ENCODE measurements around the gene TDG.
"Not testable (repeated sequence)": the region's sequence is repeated elsewhere in the genome, so short reads cannot be mapped to it uniquely, and the experiment has no call there.

The TDG gene

DNA sequence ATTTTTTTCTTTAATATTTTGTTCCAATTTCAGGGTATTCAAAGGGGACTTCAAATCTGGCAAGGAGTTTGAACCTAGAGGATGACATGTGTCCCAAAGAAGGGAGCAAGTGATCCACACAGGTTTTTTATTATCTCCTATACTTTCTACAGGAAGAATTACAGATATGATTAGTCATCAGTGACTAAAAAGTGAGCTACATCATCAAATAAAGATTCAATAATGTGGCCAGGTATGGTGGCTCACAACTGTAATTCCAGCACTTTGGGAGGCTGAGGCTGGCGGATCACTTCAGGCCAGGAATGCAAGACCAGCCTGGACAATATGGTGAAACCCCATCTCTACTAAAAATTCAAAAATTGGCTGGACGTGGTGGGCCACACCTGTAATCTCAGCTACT is 60.1 kb downstream of the TDG start:
- DNase-seq = no peak

DNA sequence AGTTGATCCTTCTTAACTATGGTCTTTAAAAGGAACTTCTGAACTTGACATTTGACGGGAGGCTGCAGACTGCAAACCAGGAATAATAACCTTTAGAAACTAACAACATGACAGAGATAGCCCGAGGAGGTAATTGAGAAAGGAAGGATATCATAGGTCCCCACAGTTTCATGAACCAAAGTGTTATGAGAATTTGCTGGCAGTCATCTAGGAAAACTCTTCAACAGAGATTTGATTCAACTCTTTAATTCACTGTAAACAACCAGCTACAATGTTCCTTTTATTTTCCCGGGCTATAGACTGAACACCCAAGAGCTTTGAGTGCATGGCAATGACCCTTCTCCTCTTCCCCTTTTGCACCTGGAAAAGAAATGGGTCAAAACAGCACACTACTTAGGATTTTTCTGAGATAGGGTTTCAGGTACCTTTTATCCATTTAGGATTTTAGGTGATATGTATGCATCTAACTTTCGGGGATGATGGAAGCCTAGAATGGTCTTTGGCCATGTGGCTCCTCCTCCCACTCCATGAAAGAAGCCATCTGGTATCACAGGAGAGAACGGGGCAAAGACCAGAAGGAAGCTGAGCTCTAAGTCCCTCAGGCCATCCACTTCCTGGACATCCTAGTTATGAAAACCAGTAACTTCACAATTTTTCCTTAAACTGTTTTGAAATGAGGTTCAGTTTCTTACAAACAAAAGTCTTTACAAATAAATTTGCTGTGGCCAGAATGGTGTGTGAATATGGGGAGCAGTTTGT is 61.3 kb downstream of the TDG start:
- DNase-seq = no peak

DNA sequence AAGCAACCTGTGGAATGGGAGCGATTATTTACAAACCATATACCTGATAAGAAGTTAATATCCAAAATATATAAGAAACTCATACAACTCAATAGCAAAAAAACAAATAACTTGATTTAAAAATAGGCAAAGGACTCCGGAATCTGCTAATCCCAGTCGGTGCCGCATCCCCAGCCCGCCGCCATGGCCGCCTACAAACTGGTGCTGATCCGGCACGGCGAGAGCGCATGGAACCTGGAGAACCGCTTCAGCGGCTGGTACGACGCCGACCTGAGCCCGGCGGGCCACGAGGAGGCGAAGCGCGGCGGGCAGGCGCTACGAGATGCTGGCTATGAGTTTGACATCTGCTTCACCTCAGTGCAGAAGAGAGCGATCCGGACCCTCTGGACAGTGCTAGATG is 64.9 kb downstream of the TDG start:
- DNase-seq = not testable (repeated sequence)

DNA sequence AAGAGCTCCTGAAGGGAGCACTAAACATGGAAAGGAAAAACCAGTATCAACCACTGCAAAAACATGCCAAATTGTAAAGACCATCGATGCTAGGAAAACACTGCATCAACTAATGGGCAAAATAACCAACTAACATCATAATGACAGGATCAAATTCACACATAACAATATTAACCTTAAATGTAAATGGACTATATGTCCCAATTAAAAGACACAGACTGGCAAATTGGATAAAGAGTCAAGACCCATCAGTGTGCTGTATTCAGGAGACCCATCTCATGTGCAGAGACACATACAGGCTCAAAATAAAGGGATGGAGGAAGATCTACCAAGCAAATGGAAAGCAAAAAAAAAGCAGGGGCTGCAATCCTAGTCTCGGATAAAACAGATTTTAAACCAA is 70.5 kb downstream of the TDG start:
- DNase-seq = not testable (repeated sequence)
